GM18499 (cell line): ENCODE data around the gene CA12.
"Not testable (repeated sequence)": the region's sequence is repeated elsewhere in the genome, so short reads cannot be mapped to it uniquely, and the experiment has no call there.

ENCODE experiments used
- ATAC-seq: cut with Tn5 transposase; IDR thresholded peaks from one replicate; pipeline ENCODE4 v1.9.1; 2021; ENCODE audit warnings: moderate number of reproducible peaks; ENCODE audit not compliant: insufficient read depth, unreplicated experiment

The CA12 gene

GRCh38 chr15:63381301-63382204, at the start of gene CA12:
CA12 (minus strand) TSS chr15:63381846; CDS start chr15:63381720, 126 bp downstream.
- ATAC-seq, result no peak

- no peak for ATAC-seq
Measured at GRCh38 chr15:63430766-63431451, 49.3 kb upstream of the CA12 start.

GRCh38 chr15:63426552-63426951, 44.9 kb upstream of the CA12 start:
- ATAC-seq, result no peak

- ATAC-seq, result no peak
Measured at GRCh38 chr15:63425426-63425985, 43.9 kb upstream of the CA12 start.

- ATAC-seq, result no peak
Measured at GRCh38 chr15:63422891-63423590, 41.4 kb upstream of the CA12 start.

DNA sequence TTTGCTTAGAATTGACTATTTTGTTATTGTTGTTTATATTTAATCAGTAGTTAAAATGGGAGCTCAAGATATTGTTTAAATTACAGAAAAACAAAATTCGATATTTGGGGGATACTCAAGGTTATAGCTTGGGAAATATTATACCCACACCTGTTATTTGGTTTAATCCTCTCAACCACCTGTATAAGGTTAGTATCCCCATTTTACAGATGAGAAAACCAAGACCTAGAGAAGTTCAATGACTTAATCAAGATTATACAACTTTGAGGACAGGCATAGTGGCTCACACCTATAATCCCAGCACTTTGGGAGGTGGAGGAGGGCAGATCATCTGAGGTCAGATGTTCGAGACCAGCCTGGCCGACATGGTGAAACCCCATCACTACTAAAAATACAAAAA, 39.8 kb upstream of the CA12 start:
- no peak for ATAC-seq

DNA sequence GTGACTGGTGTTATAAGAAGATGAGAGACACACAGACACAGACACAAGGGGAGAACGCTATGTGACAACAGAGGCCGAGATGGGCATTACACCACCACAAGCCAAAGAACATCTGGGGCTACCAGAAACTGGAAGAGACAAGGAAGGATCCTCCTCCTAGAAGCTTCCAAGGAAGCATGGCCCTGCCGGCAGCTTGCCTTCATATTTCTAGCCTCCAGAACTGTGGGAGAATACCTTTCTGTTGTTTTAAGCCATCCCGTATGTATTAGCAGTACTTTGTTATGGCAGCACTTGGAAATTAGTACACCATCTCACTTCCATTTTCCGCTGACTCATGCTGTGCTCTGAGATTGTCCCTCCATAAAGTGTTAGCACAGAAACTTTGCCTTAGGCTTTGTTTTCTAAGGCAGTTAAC, 38.7 kb upstream of the CA12 start:
- no peak for ATAC-seq

DNA sequence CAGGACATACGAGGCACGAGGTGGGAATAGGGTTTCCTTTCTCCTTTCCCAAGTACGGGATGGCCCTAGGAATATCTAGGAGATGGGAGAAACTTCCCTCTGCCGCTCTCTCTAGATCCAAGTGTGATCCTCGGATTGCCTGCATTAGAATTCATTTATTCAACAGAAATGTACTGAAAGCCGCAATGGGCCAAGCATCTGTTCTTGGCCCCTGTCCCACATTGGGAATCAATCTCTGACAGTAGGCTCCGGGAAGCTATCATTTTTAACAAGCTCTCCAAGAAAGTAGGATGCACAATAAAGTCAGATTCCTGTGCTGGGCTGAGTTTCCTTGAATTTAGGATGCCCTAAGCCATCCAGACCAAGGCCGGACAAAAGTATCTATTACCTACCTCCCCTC, 37.2 kb upstream of the CA12 start:
- no peak for ATAC-seq

DNA sequence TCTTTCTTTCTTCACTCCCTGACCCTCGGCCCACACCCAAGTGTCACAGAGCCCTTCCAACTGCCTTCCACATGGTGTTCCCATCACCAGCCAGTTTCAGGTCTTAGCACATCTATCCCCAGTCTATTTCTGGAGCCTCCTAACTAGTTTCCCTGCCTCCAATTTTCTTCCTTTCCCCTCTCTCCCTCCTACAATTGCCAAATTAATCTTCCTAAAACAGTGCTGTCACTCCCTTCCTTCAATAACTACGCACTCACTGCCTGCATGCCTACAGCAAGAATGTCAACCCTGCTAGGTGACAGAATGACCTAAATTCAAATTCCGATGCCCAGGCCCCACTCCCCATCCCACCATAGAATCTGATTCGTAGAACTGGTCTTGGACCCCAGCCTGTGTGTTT, 36.1 kb upstream of the CA12 start:
- ATAC-seq, result no peak

GRCh38 chr15:63417274-63417673, 35.6 kb upstream of the CA12 start:
- ATAC-seq, result not testable (repeated sequence)

- ATAC-seq, result no peak
Measured at GRCh38 chr15:63414474-63415120, 33.0 kb upstream of the CA12 start.

- ATAC-seq, result no peak
Measured at GRCh38 chr15:63412551-63412950, 30.9 kb upstream of the CA12 start.

GRCh38 chr15:63411866-63412265, 30.2 kb upstream of the CA12 start:
- ATAC-seq, result no peak

DNA sequence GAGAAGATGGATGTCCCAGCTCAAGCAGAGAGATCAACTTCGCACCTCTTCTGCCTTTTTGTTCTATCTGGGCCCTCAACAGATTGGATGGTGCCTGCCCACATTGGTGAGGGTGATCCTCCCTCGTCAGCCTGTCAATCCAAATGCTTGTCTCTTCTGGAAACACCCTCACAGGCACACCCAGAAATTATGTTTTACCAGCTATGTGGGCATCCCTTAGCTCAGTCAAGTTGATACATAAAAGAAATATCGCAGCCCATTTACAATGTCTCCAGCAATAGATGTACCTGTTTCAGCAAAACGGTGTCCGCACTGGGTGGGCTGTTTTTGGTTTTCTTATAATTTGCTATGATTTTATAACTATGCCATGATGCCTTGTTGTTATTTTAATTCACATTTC, 27.5 kb upstream of the CA12 start:
- ATAC-seq, result no peak

DNA sequence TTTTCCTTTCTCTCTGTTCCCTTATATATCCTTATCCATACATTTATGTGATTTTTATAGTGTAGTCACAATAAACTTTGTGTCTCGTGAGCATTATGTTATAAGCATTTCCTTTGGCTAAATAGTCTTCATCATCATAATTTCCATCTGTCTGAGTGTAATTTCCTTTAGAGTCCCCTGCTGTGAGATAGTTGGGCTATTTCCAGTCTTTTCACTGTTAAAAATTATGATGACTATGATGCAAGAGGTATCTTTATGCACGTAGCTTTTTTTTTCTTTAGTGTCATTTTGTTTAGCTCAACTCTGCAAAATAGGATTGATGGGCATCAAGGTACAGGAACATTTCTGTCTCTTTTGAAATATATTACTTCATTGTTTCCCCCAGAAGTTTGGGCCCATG, 26.9 kb upstream of the CA12 start:
- ATAC-seq, result no peak

- ATAC-seq, result no peak
Measured at GRCh38 chr15:63407612-63408011, 26.0 kb upstream of the CA12 start.

- no peak for ATAC-seq
Measured at GRCh38 chr15:63405683-63406390, 24.2 kb upstream of the CA12 start.

- ATAC-seq, result no peak
Measured at GRCh38 chr15:63405159-63405558, 23.5 kb upstream of the CA12 start.

GRCh38 chr15:63403254-63403945, 21.8 kb upstream of the CA12 start:
- ATAC-seq, result no peak
